ENCODE results near the gene ARL8B. TPM values are rescaled to one million over a fixed set of nuclear protein-coding genes. Genes with fewer than 3 reads are reported as not detected.
A peak's percentile ranks its signal among the peaks of the same experiment; 100 is the strongest.

ARL8B gene
- total RNA-seq, 1 donor from 2014 or later = 66.7 TPM

DNA sequence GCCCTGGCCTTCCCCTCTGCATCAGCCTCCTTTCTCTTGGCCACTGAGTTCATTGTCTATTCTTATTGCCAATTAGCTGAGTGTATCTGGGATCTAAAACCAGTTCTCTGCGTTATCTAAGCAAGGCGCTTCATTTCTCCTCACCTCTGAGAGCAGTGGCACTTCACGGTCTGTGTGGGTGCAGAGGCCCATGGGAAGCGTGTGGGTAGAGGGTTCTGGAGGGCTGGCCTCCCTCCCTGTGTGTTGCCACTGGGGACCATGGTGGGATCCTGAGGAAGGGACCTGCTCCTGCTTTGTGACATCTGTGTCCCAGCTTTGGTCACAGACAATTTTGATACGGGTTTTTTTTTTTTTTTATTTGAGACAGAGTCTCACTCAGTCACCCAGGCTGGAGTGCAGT, 98.1 kb downstream of the ARL8B start:
- Histone ChIP-seq H3K27me3 (ENCODE audit: low read depth) (no peaks in the 10 kb centered on the region), H3K27ac (replicated peaks) (no peak overlapping the region), H3K4me1 (no peaks in the 10 kb centered on the region), H3K4me3 (no peak overlapping the region), H3K36me3 (peaks cover 29% of the 10 kb centered on the region), H3K9me3 (replicated peaks) (no peaks in the 10 kb centered on the region)
- DNase-seq = no peak
- intact Hi-C loops (cut with micrococcal nuclease) = no loop called here
- TF ChIP-seq, protein P1, sequence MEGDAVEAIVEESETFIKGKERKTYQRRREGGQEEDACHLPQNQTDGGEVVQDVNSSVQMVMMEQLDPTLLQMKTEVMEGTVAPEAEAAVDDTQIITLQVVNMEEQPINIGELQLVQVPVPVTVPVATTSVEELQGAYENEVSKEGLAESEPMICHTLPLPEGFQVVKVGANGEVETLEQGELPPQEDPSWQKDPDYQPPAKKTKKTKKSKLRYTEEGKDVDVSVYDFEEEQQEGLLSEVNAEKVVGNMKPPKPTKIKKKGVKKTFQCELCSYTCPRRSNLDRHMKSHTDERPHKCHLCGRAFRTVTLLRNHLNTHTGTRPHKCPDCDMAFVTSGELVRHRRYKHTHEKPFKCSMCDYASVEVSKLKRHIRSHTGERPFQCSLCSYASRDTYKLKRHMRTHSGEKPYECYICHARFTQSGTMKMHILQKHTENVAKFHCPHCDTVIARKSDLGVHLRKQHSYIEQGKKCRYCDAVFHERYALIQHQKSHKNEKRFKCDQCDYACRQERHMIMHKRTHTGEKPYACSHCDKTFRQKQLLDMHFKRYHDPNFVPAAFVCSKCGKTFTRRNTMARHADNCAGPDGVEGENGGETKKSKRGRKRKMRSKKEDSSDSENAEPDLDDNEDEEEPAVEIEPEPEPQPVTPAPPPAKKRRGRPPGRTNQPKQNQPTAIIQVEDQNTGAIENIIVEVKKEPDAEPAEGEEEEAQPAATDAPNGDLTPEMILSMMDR (IDR thresholded peaks at IDR 0.05; ENCODE audit: borderline replicate concordance) = no peak

DNA sequence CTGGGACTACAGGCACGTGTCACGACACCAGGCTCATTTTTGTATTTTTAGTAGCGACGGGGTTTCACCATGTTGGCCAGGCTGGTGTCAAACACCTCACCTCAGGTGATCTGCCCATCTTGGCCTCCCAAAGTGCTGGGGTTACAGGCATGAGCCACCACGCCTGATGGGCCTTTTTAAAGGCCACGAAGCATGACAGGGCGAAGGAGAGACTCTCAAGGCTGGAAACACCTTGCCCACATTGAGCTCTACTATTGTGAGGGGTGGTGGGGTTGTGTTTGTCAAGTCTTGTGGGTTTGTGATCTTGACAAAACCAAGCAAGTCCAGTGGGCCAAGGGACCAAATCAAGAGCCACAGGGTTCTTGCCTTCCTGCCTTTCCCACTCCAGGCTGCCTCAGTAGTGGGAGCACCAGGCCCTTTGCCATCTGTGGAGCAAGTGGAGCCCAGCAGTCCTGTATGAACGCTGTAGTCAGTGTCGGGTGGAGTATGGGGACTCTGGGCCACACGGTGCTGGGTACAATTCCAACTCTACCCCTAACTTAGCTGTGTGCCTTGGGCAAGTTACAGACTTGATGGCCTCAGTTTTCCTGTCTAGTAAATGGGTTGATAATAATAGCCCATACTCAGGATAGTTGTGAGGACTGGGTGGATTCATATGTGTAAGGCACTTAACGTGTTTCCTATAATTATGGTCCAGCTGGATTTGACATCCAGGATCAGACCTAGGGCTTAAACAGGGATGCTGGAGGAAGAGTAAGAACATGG, 98.8 kb downstream of the ARL8B start:
- Histone ChIP-seq H3K27me3 (ENCODE audit: low read depth) (no peaks in the 10 kb centered on the region), H3K9me3 (replicated peaks) (no peaks in the 10 kb centered on the region), H3K4me3 (no peak overlapping the region), H3K36me3 (peaks cover 22% of the 10 kb centered on the region), H3K4me1 (no peaks in the 10 kb centered on the region), H3K27ac (replicated peaks) (no peak overlapping the region)
- intact Hi-C loops (cut with micrococcal nuclease) = no loop called here
- TF ChIP-seq, protein P1 (IDR thresholded peaks at IDR 0.05; ENCODE audit: borderline replicate concordance) = no peak
- DNase-seq = no peak

DNA sequence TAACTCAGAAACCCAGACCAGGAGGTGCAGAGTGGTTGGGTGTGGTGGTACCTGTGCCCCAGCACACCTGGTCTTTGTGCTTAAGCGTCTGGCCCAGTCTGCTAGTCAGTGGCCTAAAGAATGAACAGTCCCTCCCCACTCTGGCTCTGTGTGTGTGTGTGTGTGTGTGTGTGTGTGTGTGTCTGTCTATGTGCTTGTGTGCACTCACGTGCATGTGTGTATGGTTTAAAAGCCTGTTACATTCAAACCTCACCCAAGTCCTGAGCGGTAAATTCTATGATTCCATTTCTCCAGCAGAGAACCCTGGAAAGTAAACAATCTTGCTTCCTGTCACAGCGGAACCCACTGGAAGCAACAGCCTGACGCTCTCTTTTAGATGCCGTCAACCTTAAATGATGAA, 99.6 kb downstream of the ARL8B start:
- Histone ChIP-seq H3K4me3 (no peak overlapping the region), H3K9me3 (replicated peaks) (no peaks in the 10 kb centered on the region), H3K27me3 (ENCODE audit: low read depth) (no peaks in the 10 kb centered on the region), H3K4me1 (no peaks in the 10 kb centered on the region), H3K27ac (replicated peaks) (no peak overlapping the region), H3K36me3 (peaks cover 14% of the 10 kb centered on the region)
- no peak for DNase-seq
- TF ChIP-seq, protein P1 (IDR thresholded peaks at IDR 0.05; ENCODE audit: borderline replicate concordance) = no peak
- intact Hi-C loops (cut with micrococcal nuclease) = no loop called here

DNA sequence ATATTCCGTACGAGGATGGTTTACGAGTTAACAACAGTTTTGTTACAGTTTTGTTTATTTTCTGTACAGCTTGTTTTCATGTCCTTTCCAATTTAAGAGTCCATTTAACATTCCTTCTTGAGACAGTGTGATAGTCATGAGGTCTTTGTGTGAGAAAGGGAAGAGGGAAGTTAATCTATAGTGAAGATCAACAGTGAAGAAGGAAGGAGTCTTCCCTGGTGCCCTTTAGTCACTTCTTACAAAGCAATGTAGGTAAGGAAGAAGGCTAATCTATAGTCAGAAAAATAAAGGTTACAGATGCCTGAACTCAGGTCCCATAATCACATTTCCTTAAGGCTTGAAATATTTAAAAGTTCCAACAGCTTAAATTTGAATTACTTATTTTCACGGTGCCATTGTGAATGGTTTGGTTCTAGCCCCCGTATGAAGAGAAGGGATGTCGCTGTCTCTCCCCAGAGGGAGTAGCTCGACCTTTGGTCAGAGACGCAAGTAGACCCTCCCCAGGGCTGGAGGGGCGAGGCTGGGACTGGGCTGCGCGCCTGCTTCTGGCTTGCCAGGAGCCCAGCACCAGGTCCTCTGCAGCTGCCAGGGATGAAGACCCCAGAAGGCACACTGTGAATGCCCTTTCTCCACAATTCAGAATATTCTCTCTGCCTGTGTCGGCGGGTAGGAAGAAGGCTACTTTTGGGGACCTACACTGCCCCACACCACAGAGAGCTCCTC, 100.4 kb downstream of the ARL8B start:
- no peak overlapping the region for H3K4me3 ChIP-seq
- no peaks in the 10 kb centered on the region for H3K4me1 ChIP-seq
- peaks cover 6% of the 10 kb centered on the region for H3K36me3 ChIP-seq
- H3K9me3 ChIP-seq (replicated peaks) = no peaks in the 10 kb centered on the region
- H3K27ac ChIP-seq (replicated peaks) = no peak overlapping the region
- no peaks in the 10 kb centered on the region for H3K27me3 ChIP-seq (ENCODE audit: low read depth)
- no peak for DNase-seq
- TF ChIP-seq, protein P1 (IDR thresholded peaks at IDR 0.05; ENCODE audit: borderline replicate concordance) = no peak
- intact Hi-C loops (cut with micrococcal nuclease) = no loop called here

DNA sequence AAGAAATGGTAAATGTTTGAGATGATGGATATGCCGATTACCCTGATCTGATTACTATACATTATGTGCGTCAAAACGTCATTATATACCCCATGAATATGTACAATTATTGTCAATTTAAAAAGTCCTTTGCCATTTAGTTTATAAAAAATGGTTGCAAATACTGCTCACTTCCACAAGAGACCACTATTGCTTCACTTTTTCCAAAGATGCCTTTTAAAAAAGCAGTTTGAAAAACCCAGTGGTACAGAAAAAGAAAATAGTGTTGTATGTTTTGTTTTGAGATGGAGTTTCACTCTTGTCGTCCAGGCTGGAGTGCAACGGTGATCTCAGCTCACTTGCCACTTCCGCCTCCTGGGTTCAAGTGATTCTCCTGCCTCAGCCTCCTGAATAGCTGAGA, 104.7 kb downstream of the ARL8B start:
- H3K4me3 ChIP-seq = no peak overlapping the region
- no peaks in the 10 kb centered on the region for H3K9me3 ChIP-seq (replicated peaks)
- TF ChIP-seq, protein P1 (IDR thresholded peaks at IDR 0.05; ENCODE audit: borderline replicate concordance) = peak; percentile 53
- H3K27ac ChIP-seq (replicated peaks) = no peak overlapping the region
- intact Hi-C loops (cut with micrococcal nuclease) = no loop called here
- H3K36me3 ChIP-seq = no peaks in the 10 kb centered on the region
- peaks cover 23% of the 10 kb centered on the region for H3K27me3 ChIP-seq (ENCODE audit: low read depth)
- H3K4me1 ChIP-seq = no peaks in the 10 kb centered on the region
- no peak for DNase-seq

Measured in left ventricle myocardium inferior (tissue), 1 donor.